Fibroblast of skin of left biceps (primary cell): ENCODE measurements around the gene KATNA1.
"Not testable (repeated sequence)": the region's sequence is repeated elsewhere in the genome, so short reads cannot be mapped to it uniquely, and the experiment has no call there.

Experiments used
- DNase-seq, 2 experiments: peaks; one replicate each; pipeline ENCODE4 v3.0.0-alpha.2; 2013; ENCODE audit warnings: low read depth in 2 of 2

KATNA1 gene

GRCh38 chr6:149648148-149649145 lies at the start of gene KATNA1:
KATNA1 (minus strand) TSS chr6:149648714; CDS start chr6:149638547, 10,167 bp downstream.
- peak; percentile 24 to 42 for DNase-seq

GRCh38 chr6:149698175-149698574 lies 49.7 kb upstream of the KATNA1 start:
- DNase-seq = no peak

- DNase-seq = no peak
Observed at GRCh38 chr6:149696901-149697300, 48.4 kb upstream of the KATNA1 start.

GRCh38 chr6:149694921-149695320 lies 46.4 kb upstream of the KATNA1 start:
- no peak for DNase-seq

GRCh38 chr6:149691201-149691600 lies 42.7 kb upstream of the KATNA1 start:
- no peak for DNase-seq

- no peak for DNase-seq
Observed at GRCh38 chr6:149686230-149686629, 37.7 kb upstream of the KATNA1 start.

- DNase-seq = no peak
Observed at GRCh38 chr6:149683256-149683859, 34.8 kb upstream of the KATNA1 start.

GRCh38 chr6:149681845-149682244 lies 33.3 kb upstream of the KATNA1 start:
- DNase-seq = not testable (repeated sequence)

GRCh38 chr6:149681209-149681608 lies 32.7 kb upstream of the KATNA1 start:
- no peak for DNase-seq

GRCh38 chr6:149680503-149680902 lies 32.0 kb upstream of the KATNA1 start:
- no peak for DNase-seq

- DNase-seq = not testable (repeated sequence)
Observed at GRCh38 chr6:149672265-149672664, 23.8 kb upstream of the KATNA1 start.

GRCh38 chr6:149660028-149660427 lies 11.5 kb upstream of the KATNA1 start:
- no peak for DNase-seq

- DNase-seq = no peak
Observed at GRCh38 chr6:149657441-149657840, 8.9 kb upstream of the KATNA1 start.

- DNase-seq = no peak
Observed at GRCh38 chr6:149651056-149651455, 2.5 kb upstream of the KATNA1 start.

- no peak for DNase-seq
Observed at GRCh38 chr6:149646599-149646998, 1.9 kb downstream of the KATNA1 start.

GRCh38 chr6:149642829-149643580 lies 5.5 kb downstream of the KATNA1 start:
- DNase-seq = no peak

GRCh38 chr6:149636124-149636523 lies 12.4 kb downstream of the KATNA1 start:
- peak in 1 of 2 experiments; percentile 13 for DNase-seq

GRCh38 chr6:149634315-149634714 lies 14.2 kb downstream of the KATNA1 start:
- DNase-seq = no peak

GRCh38 chr6:149628875-149629510 lies 19.5 kb downstream of the KATNA1 start:
- no peak for DNase-seq

- DNase-seq = no peak
Observed at GRCh38 chr6:149627672-149628071, 20.8 kb downstream of the KATNA1 start.

GRCh38 chr6:149615805-149616204 lies 32.7 kb downstream of the KATNA1 start:
- no peak for DNase-seq

GRCh38 chr6:149614337-149614736 lies 34.2 kb downstream of the KATNA1 start:
- peak in 1 of 2 experiments; percentile 1 for DNase-seq
